Sigmoid colon (tissue), 7 donors: ENCODE results near the gene SLC29A4. TPM values are rescaled to one million over a fixed set of nuclear protein-coding genes. Genes with fewer than 3 reads are reported as not detected.
"Not testable (repeated sequence)": the region's sequence is repeated elsewhere in the genome, so short reads cannot be mapped to it uniquely, and the experiment has no call there.

Experiments
- DNase-seq: peaks from one replicate; pipeline ENCODE4 v3.0.0-alpha.2; 2019
- H3K27ac ChIP-seq, 4 donors: fragments of 200-600 bp; sonication (generic); one replicate each; pipeline ENCODE4 v1.5.1; 2016 to 2019; ENCODE audit warnings: mild to moderate bottlenecking in 1 of 4
- H3K27me3 ChIP-seq, 3 donors: fragments of 200-600 bp; sonication (generic); one replicate each; pipeline ENCODE4 v1.5.1; 2019; ENCODE audit warnings: mild to moderate bottlenecking in 1 of 3
- H3K36me3 ChIP-seq, 4 donors: fragments of 200-600 bp; sonication (generic); one replicate each; pipeline ENCODE4 v1.5.1; 2016 to 2019
- H3K4me1 ChIP-seq, 4 donors: fragments of 200-600 bp; sonication (generic); one replicate each; pipeline ENCODE4 v1.5.1; 2017 to 2019
- H3K4me3 ChIP-seq, 4 donors: fragments of 200-600 bp; sonication (generic); one replicate each; pipeline ENCODE4 v1.5.1; 2017 to 2019; ENCODE audit warnings: mild to moderate bottlenecking in 2 of 4, moderate library complexity in 1 of 4
- H3K9me3 ChIP-seq, 4 donors: fragments of 200-600 bp in 3 of 4; sonication (generic) in 3 of 4; one replicate each; pipeline versions ENCODE4 v1.5.1 to v1.6.1; 2013 to 2019
- EP300 ChIP-seq, 4 donors: sonication (generic); formaldehyde crosslinking; IDR thresholded peaks; one replicate each; pipeline ENCODE4 v1.6.1; 2017; ENCODE audit warnings: antibody characterized with exemption in 4 of 4
- POLR2A ChIP-seq, 2 donors: fragments of 450-650 bp; IDR thresholded peaks; one replicate each; pipeline ENCODE4 v1.6.1; 2016; ENCODE audit warnings: antibody characterized with exemption in 2 of 2, mild to moderate bottlenecking in 2 of 2, moderate library complexity in 2 of 2
- POLR2AphosphoS5 ChIP-seq, 4 donors: sonication (generic); formaldehyde crosslinking; IDR thresholded peaks; one replicate each; pipeline ENCODE4 v1.6.1; 2017; ENCODE audit warnings: antibody characterized with exemption in 4 of 4
- WGBS, 2 donors: extraction: QIAGEN DNeasy Blood & Tissue Kit; methylation state at CpG; one replicate each; pipeline ENCODE4 v1.1.7; 2013; 5-methylcytosine and 5-hydroxymethylcytosine counted together
- intact Hi-C: fragments of 100-400 bp; cut with DNase I; formaldehyde crosslinking; loops from one replicate; pipeline ENCODE4 v1.15.1; 2023
- polyA plus RNA-seq, 3 donors: library from polyadenylated mRNA; stranded (reverse); fragments of 200-250 nt; gene quantifications; one replicate each; pipeline ENCODE4 v1.2.3, GENCODE V29; 2013
- total RNA-seq, 4 donors: library from RNA; depleted of rRNA; stranded (reverse); fragments of >200 nt; gene quantifications; one replicate each; pipeline ENCODE4 v1.1.0, GENCODE V29; 2016
- TF ChIP-seq, protein P1 (sequence below), 4 experiments: fragments of 450-650 bp in 3 of 4; fragments of 200-600 bp in 1 of 4; IDR thresholded peaks; one replicate each; pipeline ENCODE4 v1.5.1; 2016 to 2019; ENCODE audit warnings: antibody characterized with exemption in 4 of 4, mild to moderate bottlenecking in 3 of 4, moderate library complexity in 2 of 4
- donor health status: healthy with polysubstance abuse.
- donor health status: Bipolar disorder and iron deficiency.
- donor health status: healthy.

The SLC29A4 gene
- total and polyA plus RNA-seq, 7 donors, result 0.33 to 5.6 (median 1.8) TPM

DNA sequence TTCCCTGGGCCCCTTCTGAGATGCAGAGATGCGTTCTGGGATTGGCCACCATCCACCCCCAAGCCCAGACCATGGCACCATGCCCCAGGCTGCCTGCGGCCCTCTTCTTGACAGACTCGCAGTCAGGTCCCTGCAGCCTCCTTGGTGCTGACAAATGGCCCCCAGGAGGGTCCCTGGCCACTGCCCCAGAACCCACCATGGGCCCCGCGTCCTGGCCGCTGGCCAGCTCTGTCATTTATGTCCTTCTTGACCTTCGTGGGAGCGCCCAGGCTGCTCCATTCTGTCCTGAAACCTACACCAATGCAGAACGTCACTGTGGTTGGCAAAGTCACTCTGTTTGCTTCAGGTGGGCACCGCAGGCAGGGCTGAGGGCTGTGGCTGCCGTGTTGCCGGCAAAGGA lies 39.5 kb upstream of the SLC29A4 start:
- H3K27ac ChIP-seq, result no peak overlapping the region
- 92% methylated on average over 12 of the region's 12 CpGs for WGBS, 2 donors
- peaks cover 0 to 13% (median 10%) of the 10 kb centered on the region in 4 donors for H3K4me1 ChIP-seq
- no peaks in the 10 kb centered on the region for H3K27me3 ChIP-seq
- no peaks in the 10 kb centered on the region for H3K9me3 ChIP-seq
- TF ChIP-seq EP300 (IDR thresholded peaks at IDR 0.05), result no peak
- TF ChIP-seq POLR2AphosphoS5 (IDR thresholded peaks at IDR 0.05), result no peak
- no peak for TF ChIP-seq POLR2A (IDR thresholded peaks at IDR 0.05)
- TF ChIP-seq, protein P1, sequence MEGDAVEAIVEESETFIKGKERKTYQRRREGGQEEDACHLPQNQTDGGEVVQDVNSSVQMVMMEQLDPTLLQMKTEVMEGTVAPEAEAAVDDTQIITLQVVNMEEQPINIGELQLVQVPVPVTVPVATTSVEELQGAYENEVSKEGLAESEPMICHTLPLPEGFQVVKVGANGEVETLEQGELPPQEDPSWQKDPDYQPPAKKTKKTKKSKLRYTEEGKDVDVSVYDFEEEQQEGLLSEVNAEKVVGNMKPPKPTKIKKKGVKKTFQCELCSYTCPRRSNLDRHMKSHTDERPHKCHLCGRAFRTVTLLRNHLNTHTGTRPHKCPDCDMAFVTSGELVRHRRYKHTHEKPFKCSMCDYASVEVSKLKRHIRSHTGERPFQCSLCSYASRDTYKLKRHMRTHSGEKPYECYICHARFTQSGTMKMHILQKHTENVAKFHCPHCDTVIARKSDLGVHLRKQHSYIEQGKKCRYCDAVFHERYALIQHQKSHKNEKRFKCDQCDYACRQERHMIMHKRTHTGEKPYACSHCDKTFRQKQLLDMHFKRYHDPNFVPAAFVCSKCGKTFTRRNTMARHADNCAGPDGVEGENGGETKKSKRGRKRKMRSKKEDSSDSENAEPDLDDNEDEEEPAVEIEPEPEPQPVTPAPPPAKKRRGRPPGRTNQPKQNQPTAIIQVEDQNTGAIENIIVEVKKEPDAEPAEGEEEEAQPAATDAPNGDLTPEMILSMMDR (IDR thresholded peaks at IDR 0.05), result no peak
- no peaks in the 10 kb centered on the region for H3K36me3 ChIP-seq
- H3K4me3 ChIP-seq, result no peak overlapping the region
- DNase-seq, result no peak
- intact Hi-C loops, result loop anchor here (5.0 kb wide), 2 partner anchors 114 to 209 kb away; no protein-coding TSS in a partner anchor

DNA sequence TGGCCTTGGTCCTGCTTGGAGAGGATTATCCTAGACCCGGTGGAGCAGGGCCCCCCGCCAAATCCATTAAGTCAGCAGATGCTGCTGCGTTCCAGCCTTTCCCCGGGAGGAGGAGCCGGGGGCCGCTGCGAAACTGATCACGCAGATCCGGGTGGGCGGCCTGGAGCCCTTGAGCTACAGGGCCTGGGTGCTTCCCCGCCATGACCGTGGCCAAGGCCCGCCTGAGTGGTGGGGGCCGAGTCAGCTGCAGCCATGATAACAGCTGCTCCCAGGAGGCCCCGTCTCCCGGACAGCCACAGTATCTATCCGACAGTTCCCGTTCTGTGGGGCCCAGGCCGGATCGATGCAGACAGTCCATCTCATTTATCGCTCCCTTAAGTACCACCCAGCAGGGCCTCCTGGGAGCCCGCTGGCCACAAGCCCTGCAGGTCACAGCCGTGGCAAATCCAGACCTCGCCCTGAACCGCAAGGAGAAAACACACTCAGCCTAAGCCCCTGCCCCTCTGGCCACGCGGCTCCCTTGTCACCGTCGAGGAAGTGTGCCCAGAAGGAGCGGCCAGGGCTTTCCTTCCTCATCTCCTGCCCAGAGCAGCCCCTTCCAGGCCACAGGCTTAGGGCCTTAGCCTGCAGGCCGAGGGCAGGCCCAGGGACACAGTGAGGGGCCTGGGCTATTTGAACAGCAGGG lies 34.4 kb upstream of the SLC29A4 start:
- intact Hi-C loops, result no loop called here
- TF ChIP-seq POLR2A (IDR thresholded peaks at IDR 0.05) (no peak), EP300 (IDR thresholded peaks at IDR 0.05) (no peak), POLR2AphosphoS5 (IDR thresholded peaks at IDR 0.05) (no peak)
- TF ChIP-seq, protein P1 (IDR thresholded peaks at IDR 0.05), result no peak
- no peaks in the 10 kb centered on the region for H3K9me3 ChIP-seq
- H3K4me3 ChIP-seq, result no peak overlapping the region
- 65 to 80% methylated on average over 31 of the region's 31 CpGs for WGBS, 2 donors
- no peaks in the 10 kb centered on the region for H3K27me3 ChIP-seq
- DNase-seq, result peak; percentile 93
- H3K27ac ChIP-seq, result peak overlapping the region in 3 of 4 donors; percentile 6 to 56 (median 53)
- no peaks in the 10 kb centered on the region for H3K4me1 ChIP-seq
- no peaks in the 10 kb centered on the region for H3K36me3 ChIP-seq

DNA sequence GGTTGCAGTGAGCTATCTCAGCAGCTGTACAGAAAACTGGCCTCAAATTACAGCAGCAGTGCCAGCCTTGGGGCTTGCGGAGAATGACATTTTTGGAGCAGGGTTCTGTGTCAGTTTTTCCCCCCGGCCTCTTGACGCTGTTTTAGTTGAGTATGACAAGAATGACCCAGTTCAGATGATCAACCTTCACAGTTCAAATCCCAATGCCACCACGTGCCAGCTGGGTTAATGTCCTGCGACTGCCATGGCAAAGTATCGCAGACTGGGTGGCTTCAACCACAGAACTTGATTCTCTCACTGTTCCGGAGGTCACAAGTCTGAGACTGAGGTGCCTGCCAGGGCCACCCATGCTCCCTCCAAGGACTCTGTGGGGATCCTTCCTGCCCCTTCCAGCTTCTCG lies 32.0 kb upstream of the SLC29A4 start:
- WGBS, 2 donors, result 86 to 90% methylated on average over 8 of the region's 8 CpGs
- H3K36me3 ChIP-seq, H3K4me3 ChIP-seq, H3K4me1 ChIP-seq, H3K9me3 ChIP-seq, intact Hi-C loops, DNase-seq, H3K27me3 ChIP-seq, H3K27ac ChIP-seq: not testable (repeated sequence)

DNA sequence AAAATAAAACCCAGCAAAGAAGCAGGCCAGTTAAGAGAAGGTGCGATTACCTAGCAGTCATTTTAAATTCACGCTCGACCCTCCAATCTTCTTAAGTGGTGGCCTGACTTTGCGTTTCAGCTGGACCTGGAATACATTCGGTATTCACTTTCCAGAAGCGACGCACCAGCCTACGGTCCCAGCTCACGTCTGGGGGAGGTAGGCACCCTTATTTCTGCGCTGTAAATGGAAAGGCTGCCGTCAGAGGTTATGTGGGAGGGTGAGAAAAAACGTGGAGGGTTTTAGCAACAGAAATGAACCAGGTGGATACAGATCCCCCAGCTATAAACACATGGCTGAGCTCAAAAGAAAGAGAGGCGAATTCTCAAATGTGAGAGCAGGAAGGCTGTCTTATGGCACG lies 29.2 kb upstream of the SLC29A4 start:
- H3K27me3 ChIP-seq, DNase-seq, H3K27ac ChIP-seq, H3K9me3 ChIP-seq, H3K4me1 ChIP-seq, H3K36me3 ChIP-seq, H3K4me3 ChIP-seq, intact Hi-C loops: not testable (repeated sequence)
- WGBS, 2 donors, result 81 to 88% methylated on average over 14 of the region's 14 CpGs

DNA sequence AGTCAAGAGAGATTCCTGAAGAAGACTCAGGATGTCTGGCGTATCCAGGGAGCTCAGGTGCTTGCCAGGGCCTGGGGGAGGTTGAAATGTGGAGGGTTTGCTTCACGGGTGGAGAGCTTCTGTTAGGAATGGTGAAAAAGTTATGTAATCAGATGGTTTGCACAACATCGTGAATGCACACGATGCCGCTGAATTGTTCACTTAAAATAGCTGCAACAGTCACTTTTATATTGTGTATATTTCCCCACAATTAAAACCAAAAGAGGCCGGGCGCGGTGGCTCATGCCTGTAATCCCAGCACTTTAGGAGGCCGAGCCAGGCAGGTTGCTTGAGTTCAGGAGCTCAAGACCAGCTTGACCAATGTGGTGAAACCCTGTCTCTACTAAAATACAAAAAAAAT lies 28.4 kb upstream of the SLC29A4 start:
- intact Hi-C loops, H3K9me3 ChIP-seq, H3K27ac ChIP-seq, H3K4me3 ChIP-seq, H3K4me1 ChIP-seq, DNase-seq, H3K36me3 ChIP-seq, H3K27me3 ChIP-seq: not testable (repeated sequence)
- WGBS, 2 donors, result 52 to 75% methylated on average over 9 of the region's 9 CpGs

DNA sequence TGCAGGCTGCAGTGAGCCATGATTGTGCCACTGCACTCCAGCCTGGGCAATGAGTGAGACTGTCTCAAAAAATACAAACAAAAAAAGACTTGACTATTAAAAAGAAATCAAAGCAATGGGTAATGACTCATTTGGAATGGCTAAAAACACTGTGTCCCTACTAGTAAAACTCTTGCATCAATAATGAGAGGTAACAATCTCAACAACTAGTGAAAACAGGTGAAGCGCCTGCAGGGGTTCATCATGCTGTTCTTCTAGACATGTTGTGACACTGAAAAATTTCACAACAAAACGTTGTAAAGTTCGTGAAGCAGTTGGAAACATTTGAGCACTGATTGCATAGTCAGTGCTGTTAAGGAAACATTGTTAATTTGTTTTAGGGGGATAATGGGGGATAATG lies 26.9 kb upstream of the SLC29A4 start:
- WGBS, 2 donors, result 69 to 72% methylated on average over 3 of the region's 3 CpGs
- Histone ChIP-seq H3K36me3 (no peaks in the 10 kb centered on the region), H3K27me3 (no peaks in the 10 kb centered on the region), H3K4me1 (no peaks in the 10 kb centered on the region), H3K27ac (no peak overlapping the region), H3K4me3 (no peak overlapping the region), H3K9me3 (no peaks in the 10 kb centered on the region)
- DNase-seq, result no peak
- intact Hi-C loops, result no loop called here
- TF ChIP-seq POLR2AphosphoS5 (IDR thresholded peaks at IDR 0.05) (no peak), POLR2A (IDR thresholded peaks at IDR 0.05) (no peak), EP300 (IDR thresholded peaks at IDR 0.05) (no peak)
- TF ChIP-seq, protein P1 (IDR thresholded peaks at IDR 0.05), result no peak

DNA sequence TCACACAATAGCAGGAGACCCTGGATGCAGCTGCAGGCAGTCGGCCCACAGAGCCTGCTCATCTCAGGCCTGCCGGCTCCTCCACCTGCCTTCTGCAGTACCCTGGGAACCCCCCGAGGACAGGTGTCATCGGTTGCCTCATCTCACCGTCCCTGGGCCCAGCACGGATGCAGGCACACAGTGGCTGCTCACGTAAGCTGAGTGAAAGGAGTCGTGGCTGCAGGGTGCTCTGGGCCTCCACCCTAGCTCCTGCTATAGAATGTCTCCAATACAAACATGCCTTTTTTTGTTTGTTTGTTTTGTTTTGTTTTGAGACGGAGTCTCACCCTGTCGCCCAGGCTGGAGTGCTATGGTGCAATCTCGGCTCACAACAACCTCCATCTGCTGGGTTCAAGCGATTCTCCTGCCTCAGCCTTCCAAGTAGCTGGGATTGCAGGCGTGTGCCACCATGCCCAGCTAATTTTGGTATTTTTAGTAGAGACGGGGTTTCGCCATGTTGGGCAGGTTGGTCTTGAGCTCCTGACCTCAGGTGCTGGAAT lies 22.1 kb upstream of the SLC29A4 start:
- intact Hi-C loops, H3K4me1 ChIP-seq, DNase-seq, H3K27me3 ChIP-seq, H3K36me3 ChIP-seq, H3K4me3 ChIP-seq, H3K9me3 ChIP-seq, H3K27ac ChIP-seq: not testable (repeated sequence)
- WGBS, 2 donors, result 90 to 94% methylated on average over 15 of the region's 15 CpGs

DNA sequence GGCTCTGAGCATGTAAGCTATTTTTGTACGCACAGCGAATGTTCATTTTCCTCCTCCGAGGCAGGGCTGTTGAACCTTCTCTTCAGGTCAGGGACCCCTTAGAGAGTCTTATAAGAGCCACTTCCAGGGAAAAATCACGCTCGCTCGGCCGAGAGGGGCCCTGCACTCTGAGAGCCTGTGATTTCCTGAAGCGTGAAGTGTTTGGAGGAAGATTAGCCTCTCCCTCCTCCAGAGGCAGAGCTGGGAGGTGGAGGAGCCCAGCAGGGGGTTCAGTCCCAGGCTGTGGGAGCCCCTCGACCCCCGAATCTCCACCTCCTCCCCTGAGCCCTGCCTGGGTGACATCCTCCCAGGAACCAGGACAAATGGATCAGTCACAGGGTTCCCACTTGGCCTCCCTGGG lies 19.7 kb upstream of the SLC29A4 start:
- DNase-seq, H3K4me1 ChIP-seq, intact Hi-C loops, H3K9me3 ChIP-seq, H3K27me3 ChIP-seq, H3K36me3 ChIP-seq, H3K27ac ChIP-seq, H3K4me3 ChIP-seq: not testable (repeated sequence)
- WGBS, 2 donors, result 75 to 85% methylated on average over 10 of the region's 10 CpGs
